SW 1271 (cell line): ENCODE results near the gene COX19.
A peak's percentile ranks its signal among the peaks of the same experiment; 100 is the strongest.

Source experiments
- DNase-seq, 2 experiments: peaks; one replicate each; lab custom pipeline; 2025; lab: John Stamatoyannopoulos, UW

The COX19 gene

GRCh38 chr7:974820-975681 lies at the start of gene COX19:
Gene COX19, minus strand, starts transcription at chr7:975549. Its CDS starts 40 bp downstream, at chr7:975509.
- DNase-seq = peak; percentile 55 to 82

GRCh38 chr7:1024331-1024841 lies 49.0 kb upstream of the COX19 start:
- no peak for DNase-seq

GRCh38 chr7:1022801-1023465 lies 47.6 kb upstream of the COX19 start:
- no peak for DNase-seq

GRCh38 chr7:1022356-1022755 lies 47.0 kb upstream of the COX19 start:
- DNase-seq = no peak

GRCh38 chr7:1021931-1022330 lies 46.6 kb upstream of the COX19 start:
- DNase-seq = no peak

GRCh38 chr7:1021366-1021765 lies 46.0 kb upstream of the COX19 start:
- no peak for DNase-seq

GRCh38 chr7:1020849-1021251 lies 45.5 kb upstream of the COX19 start:
- no peak for DNase-seq

GRCh38 chr7:1019789-1020610 lies 44.7 kb upstream of the COX19 start:
- DNase-seq = no peak

- DNase-seq = no peak
Observed at GRCh38 chr7:1019255-1019785, 44.0 kb upstream of the COX19 start.

- DNase-seq = no peak
Observed at GRCh38 chr7:1018334-1018695, 43.0 kb upstream of the COX19 start.

- DNase-seq = no peak
Observed at GRCh38 chr7:1017586-1018333, 42.4 kb upstream of the COX19 start.

- DNase-seq = no peak
Observed at GRCh38 chr7:1016577-1017531, 41.5 kb upstream of the COX19 start.

- no peak for DNase-seq
Observed at GRCh38 chr7:1015196-1016121, 40.1 kb upstream of the COX19 start.

- no peak for DNase-seq
Observed at GRCh38 chr7:1014681-1015080, 39.3 kb upstream of the COX19 start.

GRCh38 chr7:1013581-1013980 lies 38.2 kb upstream of the COX19 start:
- no peak for DNase-seq

GRCh38 chr7:1012716-1013095 lies 37.4 kb upstream of the COX19 start:
- DNase-seq = no peak

- DNase-seq = no peak
Observed at GRCh38 chr7:1012004-1012715, 36.8 kb upstream of the COX19 start.

GRCh38 chr7:1011297-1012003 lies 36.1 kb upstream of the COX19 start:
- DNase-seq = no peak
